Loucy (cell line): Measurements from ENCODE around the gene GPR15.

Experiments
- EZH2phosphoT487 ChIP-seq: fragments of 200-600 bp; IDR thresholded peaks from 2 replicates; pipeline ENCODE4 v1.6.1; 2018; ENCODE audit warnings: antibody characterized with exemption, mild to moderate bottlenecking, moderate library complexity, borderline replicate concordance
- TF ChIP-seq, protein P1 (sequence below): fragments of 200-600 bp; sonication (generic); conservative IDR thresholded peaks from 2 replicates; pipeline ENCODE4 v1.5.1; 2014; ENCODE audit warnings: mild to moderate bottlenecking, antibody characterized with exemption, low read length

DNA sequence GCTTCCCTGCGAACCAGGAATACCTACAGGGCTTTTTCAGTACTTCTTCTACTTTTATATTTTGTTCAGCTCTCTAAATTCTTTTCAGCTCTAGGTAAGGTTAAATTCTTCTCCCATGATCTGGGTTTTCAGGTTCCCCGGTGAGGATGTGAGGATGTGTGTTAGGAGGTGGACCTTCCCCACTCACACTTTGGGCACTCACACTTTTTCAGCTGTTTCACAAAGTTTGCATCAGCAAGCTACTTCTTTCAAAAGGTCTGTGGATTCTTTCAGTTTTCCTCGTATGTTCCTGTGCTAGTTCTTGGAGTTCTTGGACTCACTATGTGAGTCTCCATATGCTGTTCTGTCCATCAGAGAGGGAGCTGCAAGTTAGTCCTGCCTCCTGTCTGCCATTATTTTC is 48.2 kb upstream of the GPR15 start:
- TF ChIP-seq, protein P1, sequence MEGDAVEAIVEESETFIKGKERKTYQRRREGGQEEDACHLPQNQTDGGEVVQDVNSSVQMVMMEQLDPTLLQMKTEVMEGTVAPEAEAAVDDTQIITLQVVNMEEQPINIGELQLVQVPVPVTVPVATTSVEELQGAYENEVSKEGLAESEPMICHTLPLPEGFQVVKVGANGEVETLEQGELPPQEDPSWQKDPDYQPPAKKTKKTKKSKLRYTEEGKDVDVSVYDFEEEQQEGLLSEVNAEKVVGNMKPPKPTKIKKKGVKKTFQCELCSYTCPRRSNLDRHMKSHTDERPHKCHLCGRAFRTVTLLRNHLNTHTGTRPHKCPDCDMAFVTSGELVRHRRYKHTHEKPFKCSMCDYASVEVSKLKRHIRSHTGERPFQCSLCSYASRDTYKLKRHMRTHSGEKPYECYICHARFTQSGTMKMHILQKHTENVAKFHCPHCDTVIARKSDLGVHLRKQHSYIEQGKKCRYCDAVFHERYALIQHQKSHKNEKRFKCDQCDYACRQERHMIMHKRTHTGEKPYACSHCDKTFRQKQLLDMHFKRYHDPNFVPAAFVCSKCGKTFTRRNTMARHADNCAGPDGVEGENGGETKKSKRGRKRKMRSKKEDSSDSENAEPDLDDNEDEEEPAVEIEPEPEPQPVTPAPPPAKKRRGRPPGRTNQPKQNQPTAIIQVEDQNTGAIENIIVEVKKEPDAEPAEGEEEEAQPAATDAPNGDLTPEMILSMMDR: no peak
- no peak for TF ChIP-seq EZH2phosphoT487
